ENCODE measurements around the gene NRP1. TPM values are rescaled to one million over a fixed set of nuclear protein-coding genes. Genes with fewer than 3 reads are reported as not detected.

NRP1 gene
- total and polyA plus RNA-seq, 2 of the 8 experiments (the other 6 are each of a cell fraction or from before 2014, with no cell fraction given) = 1.2 to 2.1 TPM

DNA sequence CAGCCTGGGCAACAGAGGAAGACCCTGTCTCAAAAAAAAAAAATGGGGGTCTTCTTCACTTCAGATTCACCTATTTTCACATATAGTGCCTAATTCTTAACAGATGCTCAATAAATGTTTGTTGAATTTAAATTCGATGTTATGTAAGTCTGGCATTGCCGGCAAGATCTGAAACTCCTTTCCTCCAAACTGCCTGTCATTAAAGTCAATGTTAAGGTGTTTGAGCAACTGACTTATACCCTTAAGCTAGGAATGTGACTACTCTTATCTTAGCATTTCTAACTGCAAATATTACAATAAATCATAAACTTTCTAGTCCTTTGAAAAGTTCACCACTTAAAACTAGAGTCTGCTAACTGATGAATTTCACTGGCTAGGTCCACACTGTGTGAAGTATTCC is 95.2 kb downstream of the NRP1 start (continued):
- TF ChIP-seq, protein P1, sequence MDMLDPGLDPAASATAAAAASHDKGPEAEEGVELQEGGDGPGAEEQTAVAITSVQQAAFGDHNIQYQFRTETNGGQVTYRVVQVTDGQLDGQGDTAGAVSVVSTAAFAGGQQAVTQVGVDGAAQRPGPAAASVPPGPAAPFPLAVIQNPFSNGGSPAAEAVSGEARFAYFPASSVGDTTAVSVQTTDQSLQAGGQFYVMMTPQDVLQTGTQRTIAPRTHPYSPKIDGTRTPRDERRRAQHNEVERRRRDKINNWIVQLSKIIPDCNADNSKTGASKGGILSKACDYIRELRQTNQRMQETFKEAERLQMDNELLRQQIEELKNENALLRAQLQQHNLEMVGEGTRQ (IDR thresholded peaks at IDR 0.05; ENCODE audit: low read length) = no peak
- TF ChIP-seq RFX5 (IDR thresholded peaks at IDR 0.05; ENCODE audit: borderline replicate concordance, low read depth, low read length) = no peak
